ENCODE data around the gene IL6R. TPM values are rescaled to one million over a fixed set of nuclear protein-coding genes. Genes with fewer than 3 reads are reported as not detected.

The IL6R gene
- total RNA-seq, 1 donor from 2014 or later = 10.4 TPM

DNA sequence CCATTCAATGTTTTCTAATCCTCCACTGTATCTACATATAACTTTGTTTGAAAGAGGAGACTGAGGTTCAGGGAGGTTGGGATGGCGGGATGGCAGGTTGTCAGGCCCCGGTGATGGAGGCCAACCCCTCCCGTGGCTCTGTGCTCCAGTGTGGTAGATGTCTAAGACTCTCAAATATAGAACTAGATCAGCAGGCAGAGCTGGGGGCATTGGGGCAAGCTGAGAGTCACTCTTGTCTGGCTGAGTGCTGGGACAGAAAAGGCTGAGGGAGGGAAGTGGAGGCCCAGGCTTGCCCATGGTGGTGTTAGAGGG is 1.7 kb downstream of the IL6R start:
- Mint-ChIP-seq H3K4me1 (ENCODE audit: unreplicated experiment) (peaks cover 44% of the 10 kb centered on the region), H3K9me3 (ENCODE audit: unreplicated experiment) (no peaks in the 10 kb centered on the region), H3K27ac (ENCODE audit: unreplicated experiment) (peak overlapping the region; percentile 92), H3K27me3 (ENCODE audit: unreplicated experiment) (no peaks in the 10 kb centered on the region), H3K4me3 (ENCODE audit: unreplicated experiment) (peak overlapping the region; percentile 81), H3K36me3 (ENCODE audit: unreplicated experiment) (no peaks in the 10 kb centered on the region)
- DNase-seq (ENCODE audit: extremely low spot score, unreplicated experiment) = no peak
- TF ChIP-seq, protein P1, sequence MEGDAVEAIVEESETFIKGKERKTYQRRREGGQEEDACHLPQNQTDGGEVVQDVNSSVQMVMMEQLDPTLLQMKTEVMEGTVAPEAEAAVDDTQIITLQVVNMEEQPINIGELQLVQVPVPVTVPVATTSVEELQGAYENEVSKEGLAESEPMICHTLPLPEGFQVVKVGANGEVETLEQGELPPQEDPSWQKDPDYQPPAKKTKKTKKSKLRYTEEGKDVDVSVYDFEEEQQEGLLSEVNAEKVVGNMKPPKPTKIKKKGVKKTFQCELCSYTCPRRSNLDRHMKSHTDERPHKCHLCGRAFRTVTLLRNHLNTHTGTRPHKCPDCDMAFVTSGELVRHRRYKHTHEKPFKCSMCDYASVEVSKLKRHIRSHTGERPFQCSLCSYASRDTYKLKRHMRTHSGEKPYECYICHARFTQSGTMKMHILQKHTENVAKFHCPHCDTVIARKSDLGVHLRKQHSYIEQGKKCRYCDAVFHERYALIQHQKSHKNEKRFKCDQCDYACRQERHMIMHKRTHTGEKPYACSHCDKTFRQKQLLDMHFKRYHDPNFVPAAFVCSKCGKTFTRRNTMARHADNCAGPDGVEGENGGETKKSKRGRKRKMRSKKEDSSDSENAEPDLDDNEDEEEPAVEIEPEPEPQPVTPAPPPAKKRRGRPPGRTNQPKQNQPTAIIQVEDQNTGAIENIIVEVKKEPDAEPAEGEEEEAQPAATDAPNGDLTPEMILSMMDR (IDR thresholded peaks at IDR 0.05) = no peak

DNA sequence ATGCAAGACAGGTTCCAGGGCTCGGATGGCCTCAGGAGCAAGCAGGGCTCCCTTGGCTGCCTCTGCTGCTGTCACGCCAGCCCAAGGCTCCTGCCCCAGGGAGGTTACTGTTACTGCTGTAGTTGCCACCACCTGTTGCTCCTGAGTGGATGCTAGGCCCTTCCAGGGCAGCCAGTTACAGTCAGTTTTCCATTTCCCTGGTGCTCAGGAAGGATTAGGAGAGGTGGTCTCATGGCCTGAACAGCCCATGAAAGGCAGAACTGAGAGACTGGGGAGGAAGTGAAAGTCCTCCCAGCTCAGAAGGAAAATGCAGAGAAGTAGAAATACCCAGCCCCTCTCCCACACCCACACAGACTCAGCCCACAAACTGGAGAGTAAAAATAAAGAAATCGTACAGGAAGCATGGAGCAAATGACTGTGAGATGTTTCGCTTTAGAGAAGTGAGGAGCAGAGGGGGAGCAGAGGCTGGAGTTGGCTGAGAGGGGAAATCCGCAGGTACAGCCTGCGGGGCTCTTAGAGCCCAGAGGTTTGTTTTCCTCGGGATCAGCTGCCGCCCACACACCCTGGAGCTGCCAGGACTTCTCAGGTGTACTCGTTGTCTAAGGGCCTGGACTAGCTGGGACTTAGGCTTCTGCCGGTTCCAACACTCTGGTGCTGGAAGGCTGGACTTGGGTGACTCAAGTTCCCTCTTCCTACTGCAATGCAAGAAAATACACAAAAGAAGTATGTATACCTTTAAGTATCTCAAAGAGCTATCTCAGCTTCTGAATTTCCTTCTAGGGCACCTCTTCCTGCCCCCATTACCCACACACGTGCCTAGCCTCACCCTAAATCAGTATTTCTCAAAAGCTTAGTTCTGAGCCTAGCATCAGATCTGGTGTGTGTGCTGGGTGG is 2.3 kb downstream of the IL6R start:
- Mint-ChIP-seq H3K27me3 (ENCODE audit: unreplicated experiment) (no peaks in the 10 kb centered on the region), H3K9me3 (ENCODE audit: unreplicated experiment) (no peaks in the 10 kb centered on the region), H3K4me1 (ENCODE audit: unreplicated experiment) (peaks cover 44% of the 10 kb centered on the region), H3K4me3 (ENCODE audit: unreplicated experiment) (peak overlapping the region; percentile 81), H3K36me3 (ENCODE audit: unreplicated experiment) (no peaks in the 10 kb centered on the region), H3K27ac (ENCODE audit: unreplicated experiment) (peak overlapping the region; percentile 92)
- TF ChIP-seq, protein P1 (IDR thresholded peaks at IDR 0.05) = no peak
- DNase-seq (ENCODE audit: extremely low spot score, unreplicated experiment) = no peak

DNA sequence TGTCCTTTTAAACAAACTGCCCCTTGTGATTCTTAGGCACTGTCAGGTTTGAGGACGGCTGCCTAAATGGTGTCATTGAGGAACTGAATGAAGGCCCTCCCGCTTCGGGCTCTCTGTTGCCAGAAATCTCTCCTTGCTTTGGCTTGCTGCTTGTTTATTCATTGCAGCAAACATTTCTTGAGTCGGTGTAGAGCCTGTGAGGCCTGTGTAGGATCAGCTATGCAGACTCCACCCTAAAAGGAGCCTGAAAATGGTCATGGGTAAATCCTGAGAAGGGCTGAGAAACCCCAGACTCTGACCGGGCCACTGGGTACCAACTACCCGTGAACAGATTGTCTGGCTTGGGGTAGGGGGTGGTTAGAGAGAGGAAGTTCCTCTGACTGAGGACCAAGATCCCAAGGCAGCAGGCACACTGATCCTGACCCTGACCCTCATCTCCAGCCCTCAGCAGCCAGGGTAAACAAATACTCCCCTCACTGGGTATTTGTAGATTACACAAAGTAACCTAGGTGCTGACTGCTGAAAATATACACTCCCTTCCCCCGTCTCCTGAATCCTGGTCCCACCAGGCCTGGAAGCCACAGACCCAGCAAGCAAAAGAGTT is 3.1 kb downstream of the IL6R start:
- Mint-ChIP-seq H3K36me3 (ENCODE audit: unreplicated experiment) (no peaks in the 10 kb centered on the region), H3K9me3 (ENCODE audit: unreplicated experiment) (no peaks in the 10 kb centered on the region), H3K27ac (ENCODE audit: unreplicated experiment) (no peak overlapping the region), H3K27me3 (ENCODE audit: unreplicated experiment) (no peaks in the 10 kb centered on the region), H3K4me3 (ENCODE audit: unreplicated experiment) (no peak overlapping the region), H3K4me1 (ENCODE audit: unreplicated experiment) (peaks cover 44% of the 10 kb centered on the region)
- DNase-seq (ENCODE audit: extremely low spot score, unreplicated experiment) = no peak
- TF ChIP-seq, protein P1 (IDR thresholded peaks at IDR 0.05) = no peak

DNA sequence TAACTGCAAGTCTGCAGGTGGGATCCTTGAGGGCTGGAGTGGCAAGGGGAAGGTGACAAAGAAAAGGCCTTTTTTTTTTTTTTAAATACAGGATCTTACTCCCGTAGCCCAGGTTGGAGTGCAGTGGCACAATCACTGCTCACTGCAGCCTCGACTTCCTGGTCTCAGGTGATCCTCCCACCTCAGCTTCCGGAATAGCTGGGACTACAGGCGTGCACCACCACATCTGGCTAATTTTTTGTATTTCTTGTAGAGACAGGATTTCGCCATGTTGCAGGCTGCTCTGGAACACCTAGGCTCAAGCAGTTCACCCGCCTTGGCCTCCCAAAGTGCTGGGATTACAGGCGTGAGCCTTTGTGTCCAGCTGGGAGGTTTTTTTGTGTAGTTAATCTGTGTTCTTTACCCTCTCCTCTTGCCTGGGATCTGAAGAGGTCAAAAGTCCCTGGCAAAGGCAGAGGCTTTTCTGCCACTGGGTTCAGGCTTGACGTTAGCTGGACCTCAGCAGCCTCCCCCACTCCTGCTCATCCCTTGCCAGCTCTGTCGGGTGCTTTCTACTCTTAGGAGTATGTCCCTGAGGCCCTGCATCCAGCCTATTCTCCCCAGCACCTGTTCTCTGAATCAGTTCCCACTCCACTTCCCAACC is 5.2 kb downstream of the IL6R start:
- Mint-ChIP-seq H3K36me3 (ENCODE audit: unreplicated experiment) (no peaks in the 10 kb centered on the region), H3K27ac (ENCODE audit: unreplicated experiment) (no peak overlapping the region), H3K9me3 (ENCODE audit: unreplicated experiment) (no peaks in the 10 kb centered on the region), H3K4me3 (ENCODE audit: unreplicated experiment) (no peak overlapping the region), H3K4me1 (ENCODE audit: unreplicated experiment) (peaks cover 38% of the 10 kb centered on the region), H3K27me3 (ENCODE audit: unreplicated experiment) (no peaks in the 10 kb centered on the region)
- TF ChIP-seq, protein P1 (IDR thresholded peaks at IDR 0.05) = no peak
- no peak for DNase-seq (ENCODE audit: extremely low spot score, unreplicated experiment)

DNA sequence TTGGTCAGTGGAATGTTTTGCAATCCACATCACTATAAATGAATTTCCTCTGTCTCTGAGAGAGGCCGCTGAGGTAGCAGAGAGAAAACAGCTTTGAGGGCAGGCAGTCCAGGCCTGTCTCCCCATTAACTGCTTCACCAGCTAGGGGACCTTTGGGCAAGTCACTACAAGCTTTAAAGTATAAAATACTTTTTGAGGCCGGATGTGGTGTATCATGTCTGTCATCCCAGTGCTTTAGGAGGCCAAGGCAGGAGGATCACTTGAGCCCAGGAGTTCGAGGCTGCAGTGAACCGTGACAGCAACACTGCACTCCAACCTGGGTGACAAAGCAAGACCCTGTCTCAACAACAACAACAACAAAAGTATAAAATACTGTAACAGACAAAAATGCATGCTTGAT is 6.4 kb downstream of the IL6R start:
- no peak for DNase-seq (ENCODE audit: extremely low spot score, unreplicated experiment)
- Mint-ChIP-seq H3K4me3 (ENCODE audit: unreplicated experiment) (no peak overlapping the region), H3K4me1 (ENCODE audit: unreplicated experiment) (peaks cover 30% of the 10 kb centered on the region), H3K27me3 (ENCODE audit: unreplicated experiment) (no peaks in the 10 kb centered on the region), H3K27ac (ENCODE audit: unreplicated experiment) (no peak overlapping the region), H3K9me3 (ENCODE audit: unreplicated experiment) (no peaks in the 10 kb centered on the region), H3K36me3 (ENCODE audit: unreplicated experiment) (peaks cover 2% of the 10 kb centered on the region)
- TF ChIP-seq, protein P1 (IDR thresholded peaks at IDR 0.05) = no peak
